Measurements from ENCODE around the gene ASB2.

DNA sequence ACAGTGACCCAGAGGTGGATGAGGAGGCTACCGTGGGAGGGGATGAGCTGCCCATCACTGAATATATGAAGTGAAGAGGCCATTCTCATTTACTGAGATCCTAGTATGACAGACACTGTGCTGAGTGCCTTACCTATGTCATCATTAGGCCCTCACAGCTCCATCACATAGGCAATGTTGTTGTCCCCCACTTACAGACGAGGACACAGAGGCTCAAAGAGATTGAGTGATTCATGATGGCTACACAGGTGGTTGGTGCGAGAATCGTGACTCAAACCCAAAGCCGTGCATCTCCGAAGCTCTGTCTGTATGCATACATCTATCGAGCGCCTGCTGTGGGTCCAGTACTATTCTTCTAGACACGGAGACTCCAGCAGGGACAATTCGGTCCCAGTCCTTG is 14.8 kb upstream of the ASB2 start:
- TF ChIP-seq CTCF (IDR thresholded peaks at IDR 0.05 in 2 of 3, conservative IDR thresholded peaks at IDR 0.05 in 1 of 3; ENCODE audit: borderline replicate concordance in 1 of 3, insufficient read depth in 1 of 3, low read depth in 2 of 3, low read length in 2 of 3) (no peak), JUND (IDR thresholded peaks at IDR 0.05) (no peak), EZH2 (IDR thresholded peaks at IDR 0.05) (no peak), TCF7L2 (IDR thresholded peaks at IDR 0.05; ENCODE audit: borderline replicate concordance, extremely low read depth, insufficient read depth, insufficient read length) (no peak), YY1 (IDR thresholded peaks at IDR 0.05; ENCODE audit: extremely low read depth, insufficient replicate concordance, low read depth, low read length) (no peak), CEBPB (IDR thresholded peaks at IDR 0.05; ENCODE audit: low read depth) (no peak), POLR2A (IDR thresholded peaks at IDR 0.05; ENCODE audit: borderline replicate concordance, extremely low read depth, insufficient read depth, insufficient read length) (no peak)
- TF ChIP-seq, protein P1, sequence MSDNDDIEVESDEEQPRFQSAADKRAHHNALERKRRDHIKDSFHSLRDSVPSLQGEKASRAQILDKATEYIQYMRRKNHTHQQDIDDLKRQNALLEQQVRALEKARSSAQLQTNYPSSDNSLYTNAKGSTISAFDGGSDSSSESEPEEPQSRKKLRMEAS (IDR thresholded peaks at IDR 0.05) = no peak

Data from HCT116 (cell line).